HepG2 (cell line): ENCODE measurements around the gene JKAMP. TPM values are rescaled to one million over a fixed set of nuclear protein-coding genes. Genes with fewer than 3 reads are reported as not detected.

Experiments used
- ATAC-seq: fragments of 200-7000 bp; cut with Tn5 transposase; 3 replicates; pipeline ENCODE4 v1.9.1; 2020; ENCODE audit warnings: mild to moderate bottlenecking, moderate library complexity
- BruUV-seq: library from RNA; stranded (reverse); fragments of 400-500 nt; replicated peaks from 2 replicates; lab custom pipeline; 2021; lab: Mats Ljungman, UMichigan
- CTCF ChIA-PET: fragments of 300-600 bp; formaldehyde crosslinking; extraction: SDS; loops from one replicate; lab custom pipeline; 2021; ENCODE audit warnings: low total read pairs, inconsistent platforms, low intra/inter-chr PET ratio; lab: Yijun Ruan, JAX
- POLR2A ChIA-PET: fragments of 350-600 bp; sonication (Branson Sonifier 250); formaldehyde crosslinking; loops from one replicate; lab custom pipeline; 2020; ENCODE audit warnings: antibody characterized with exemption, inconsistent platforms; lab: Yijun Ruan, JAX
- DNase-seq: peaks from one replicate; pipeline ENCODE4 v3.0.0-alpha.2; 2015; ENCODE audit warnings: low spot score
- FAIRE-seq: peaks from 3 replicates; lab custom pipeline; 2011; peaks lifted over from hg19 to GRCh38; lab: Jason Lieb, UNC
- H2AFZ ChIP-seq: one replicate; pipeline ENCODE4 v1.6.1; 2011; ENCODE audit warnings: low read length, inconsistent platforms
- H3K27ac ChIP-seq: fragments of 300-600 bp; 3 replicates; pipeline ENCODE4 v1.8.0; 2011; ENCODE audit warnings: mixed run types, mild to moderate bottlenecking, mixed read lengths, low read length, inconsistent platforms; ENCODE audit not compliant: insufficient read depth; ENCODE audit errors: extremely low read length
- H3K27me3 ChIP-seq, 2 experiments: fragments of 200-600 bp in 1 of 2; 2 replicates in 1 of 2; 3 replicates in 1 of 2; pipeline versions ENCODE4 v1.6.0 to v1.8.0; 2011; ENCODE audit warnings: low read length in 2 of 2, mild to moderate bottlenecking in 2 of 2, moderate library complexity in 2 of 2, inconsistent platforms in 1 of 2; ENCODE audit not compliant: insufficient read depth in 2 of 2, control insufficient read depth in 1 of 2
- H3K36me3 ChIP-seq, 2 experiments: fragments of 200-600 bp in 1 of 2; replicated peaks in 1 of 2; 2 replicates in 1 of 2; 3 replicates in 1 of 2; pipeline versions ENCODE4 v1.5.1 to v1.8.0; 2011; ENCODE audit warnings: low read length in 2 of 2, inconsistent platforms in 1 of 2; ENCODE audit not compliant: insufficient read depth in 2 of 2, control insufficient read depth in 1 of 2
- H3K4me1 ChIP-seq: 2 replicates; pipeline ENCODE4 v1.5.1; 2012; ENCODE audit warnings: low read length, inconsistent platforms; ENCODE audit not compliant: insufficient read depth
- H3K4me2 ChIP-seq: 2 replicates; pipeline ENCODE4 v1.6.0; 2011; ENCODE audit warnings: low read depth, low read length, inconsistent platforms
- H3K4me3 ChIP-seq, 3 experiments: fragments of 200-600 bp in 1 of 3; sonication (generic), shearing (Covaris generic) in 1 of 3; replicated peaks in 1 of 3; 2 replicates each; pipeline ENCODE4 v1.5.1; 2011 to 2016; ENCODE audit warnings: low read length in 3 of 3, inconsistent platforms in 2 of 3, low read depth in 2 of 3, mild to moderate bottlenecking in 2 of 3, control low read depth in 1 of 3, mixed read lengths in 1 of 3; ENCODE audit not compliant: insufficient read depth in 1 of 3
- H3K79me2 ChIP-seq: one replicate; pipeline ENCODE4 v1.6.1; 2011; ENCODE audit warnings: low read length, inconsistent platforms; ENCODE audit not compliant: insufficient read depth
- H3K9ac ChIP-seq: 2 replicates; pipeline ENCODE4 v1.6.0; 2011; ENCODE audit warnings: mild to moderate bottlenecking, low read depth, low read length, inconsistent platforms; ENCODE audit not compliant: insufficient read depth
- H3K9me3 ChIP-seq: 2 replicates; pipeline ENCODE4 v1.5.1; 2012; ENCODE audit warnings: mild to moderate bottlenecking, low read length
- H4K20me1 ChIP-seq: 2 replicates; pipeline ENCODE4 v1.6.0; 2011; ENCODE audit warnings: inconsistent platforms, mild to moderate bottlenecking, low read length, moderate library complexity; ENCODE audit not compliant: insufficient read depth
- AKAP8 ChIP-seq: sonication (generic); formaldehyde crosslinking; IDR thresholded peaks from 2 replicates; pipeline ENCODE4 v1.5.1; 2020; ENCODE audit warnings: mild to moderate bottlenecking, missing genetic modification reagents
- BRCA1 ChIP-seq: sonication (generic); formaldehyde crosslinking; IDR thresholded peaks from 2 replicates; pipeline ENCODE4 v1.4.0; 2020; ENCODE audit warnings: missing genetic modification reagents
- CENPBD1 ChIP-seq: sonication (generic); formaldehyde crosslinking; IDR thresholded peaks from 2 replicates; pipeline ENCODE4 v1.8.0; 2022; ENCODE audit warnings: missing genetic modification reagents, low read depth, mild to moderate bottlenecking, borderline replicate concordance
- FOSL2 ChIP-seq: sonication (generic); formaldehyde crosslinking; IDR thresholded peaks from 2 replicates; pipeline ENCODE4 v1.4.0; 2020; ENCODE audit warnings: missing genetic modification reagents
- HMGXB4 ChIP-seq, 2 experiments: sonication (generic) in 1 of 2; formaldehyde crosslinking in 1 of 2; IDR thresholded peaks; 2 replicates each; pipeline versions ENCODE4 v1.4.0 to v1.6.1; 2018 to 2020; ENCODE audit warnings: missing genetic modification reagents in 2 of 2, borderline replicate concordance in 1 of 2, low read depth in 1 of 2, mild to moderate bottlenecking in 1 of 2, missing biosample characterization in 1 of 2
- HOMEZ ChIP-seq: IDR thresholded peaks from 2 replicates; pipeline ENCODE4 v1.6.1; 2016; ENCODE audit warnings: low read depth
- TMF1 ChIP-seq: sonication (generic); formaldehyde crosslinking; IDR thresholded peaks from 2 replicates; pipeline ENCODE4 v1.8.1; 2022; ENCODE audit warnings: low read depth, missing genetic modification reagents
- ZBTB14 ChIP-seq: sonication (generic); formaldehyde crosslinking; IDR thresholded peaks from 2 replicates; pipeline ENCODE4 v1.4.0; 2020; ENCODE audit warnings: missing genetic modification reagents
- ZMAT5 ChIP-seq: sonication (generic); formaldehyde crosslinking; IDR thresholded peaks from 2 replicates; pipeline ENCODE4 v1.5.0; 2020; ENCODE audit warnings: mild to moderate bottlenecking, low read depth, missing genetic modification reagents, borderline replicate concordance
- ZNF12 ChIP-seq: sonication (generic); formaldehyde crosslinking; IDR thresholded peaks from 2 replicates; pipeline ENCODE4 v1.5.0; 2020; ENCODE audit warnings: missing genetic modification reagents
- ZNF589 ChIP-seq: sonication (generic); formaldehyde crosslinking; conservative IDR thresholded peaks from 2 replicates; pipeline ENCODE4 v1.8.0; 2022; ENCODE audit warnings: mild to moderate bottlenecking, moderate library complexity, missing genetic modification reagents
- WGBS: methylation state at CpG from one replicate; pipeline ENCODE4 v1.1.6; 2017; ENCODE audit warnings: low lambda C conversion rate; 5-methylcytosine and 5-hydroxymethylcytosine counted together
- in situ Hi-C: cut with HindIII; loops from 2 replicates; pipeline ENCODE4 v1.10.0; 2017; ENCODE audit warnings: low pct_unique_long_range_greater_than_20kb; ENCODE audit not compliant: extremely low pct_ligation_motif_present
- intact Hi-C: fragments of 100-400 bp; cut with micrococcal nuclease; formaldehyde crosslinking; loops from one replicate; pipeline ENCODE4 v1.10.0; 2022; ENCODE audit not compliant: unreplicated experiment
- polyA plus RNA-seq, 8 experiments: library from polyadenylated mRNA; depleted of rRNA in 3 of 8; stranded (reverse) in 7 of 8; unstranded in 1 of 8; fragments of >200 nt; fragmentation: Illumina TruSeq in 4 of 8; extraction: Trizol in 4 of 8; gene quantifications; 2 replicates each; pipeline versions ENCODE4 v1.2.1 to v1.2.3, GENCODE V29; 2011 to 2016; ENCODE audit warnings: low read depth in 4 of 8, missing spikeins in 1 of 8, mixed read lengths in 1 of 8; ENCODE audit not compliant: insufficient read depth in 1 of 8
- total RNA-seq, 5 experiments: library from RNA; depleted of rRNA; stranded (reverse); fragments of >200 nt; fragmentation: Illumina TruSeq; extraction: Trizol; gene quantifications; 2 replicates each; pipeline ENCODE4 v1.2.3, GENCODE V29; 2016; ENCODE audit warnings: low read depth in 1 of 5

The JKAMP gene
- total and polyA plus RNA-seq, 2 of the 13 experiments (the other 11 are each of a cell fraction or from before 2014, with no cell fraction given), result 56.4 to 135 TPM

GRCh38 chr14:59540852-59541251, 56.5 kb downstream of the JKAMP start:
- CTCF ChIA-PET, result no interaction called here
- H3K79me2 ChIP-seq, result no peaks in the 10 kb centered on the region
- no peak overlapping the region for H3K4me2 ChIP-seq
- H3K4me1 ChIP-seq, result no peaks in the 10 kb centered on the region
- no peak overlapping the region for H3K27ac ChIP-seq
- WGBS, result 5% methylated on average over 1 of the region's 1 CpG
- H3K9ac ChIP-seq, result no peak overlapping the region
- H3K36me3 ChIP-seq, result no peaks in the 10 kb centered on the region
- FAIRE-seq (no peak), DNase-seq (no peak), ATAC-seq (no peak)
- no peaks in the 10 kb centered on the region for H3K9me3 ChIP-seq
- H4K20me1 ChIP-seq, result no peaks in the 10 kb centered on the region
- no TSS peak for BruUV-seq
- H2AFZ ChIP-seq, result no peak overlapping the region
- intact Hi-C loops (no loop called here), in situ Hi-C loops (no loop called here)
- POLR2A ChIA-PET, result interaction anchor here (0.7 kb wide), 1 partner anchor 56 kb away, joined by 3 read pairs; the partner anchor contains the start of genes JKAMP and L3HYPDH
- H3K27me3 ChIP-seq, result peaks cover 2 to 9% of the 10 kb centered on the region in 2 experiments; a peak in 2 of 5 replicates
- no peak overlapping the region for H3K4me3 ChIP-seq
- no peak for TF ChIP-seq HMGXB4 (CRISPR knock-in tag; IDR thresholded peaks at IDR 0.05; ENCODE audit: borderline replicate concordance in 1 of 2, low read depth in 1 of 2)
- TF ChIP-seq TMF1 (CRISPR knock-in tag), result no peak
- no peak for TF ChIP-seq HOMEZ (CRISPR knock-in tag)
- TF ChIP-seq ZBTB14 (CRISPR knock-in tag), result no peak
- TF ChIP-seq AKAP8 (CRISPR knock-in tag), result no peak
- no peak for TF ChIP-seq ZNF589 (CRISPR knock-in tag)
- no peak for TF ChIP-seq FOSL2
- no peak for TF ChIP-seq CENPBD1
- TF ChIP-seq ZMAT5, result no peak
- TF ChIP-seq ZNF12 (CRISPR knock-in tag), result no peak
- TF ChIP-seq BRCA1 (CRISPR knock-in tag), result no peak
